SK-N-MC (cell line): ENCODE measurements around the gene TMEM273.

ENCODE experiments used
- EZH2 ChIP-seq: fragments of 200-600 bp; sonication (generic); IDR thresholded peaks from one replicate; pipeline ENCODE4 v1.6.1; 2017; ENCODE audit warnings: antibody characterized with exemption
- FOXP2 ChIP-seq: optimal IDR thresholded peaks from 2 replicates; pipeline ENCODE3; 2011; ENCODE audit warnings: mild to moderate bottlenecking, moderate library complexity; ENCODE audit not compliant: insufficient read depth; ENCODE audit errors: extremely low read length, control extremely low read depth
- POLR2AphosphoS5 ChIP-seq: IDR thresholded peaks from 2 replicates; pipeline ENCODE4 v1.6.1; 2012; ENCODE audit warnings: mild to moderate bottlenecking, low read depth, low read length, borderline replicate concordance

DNA sequence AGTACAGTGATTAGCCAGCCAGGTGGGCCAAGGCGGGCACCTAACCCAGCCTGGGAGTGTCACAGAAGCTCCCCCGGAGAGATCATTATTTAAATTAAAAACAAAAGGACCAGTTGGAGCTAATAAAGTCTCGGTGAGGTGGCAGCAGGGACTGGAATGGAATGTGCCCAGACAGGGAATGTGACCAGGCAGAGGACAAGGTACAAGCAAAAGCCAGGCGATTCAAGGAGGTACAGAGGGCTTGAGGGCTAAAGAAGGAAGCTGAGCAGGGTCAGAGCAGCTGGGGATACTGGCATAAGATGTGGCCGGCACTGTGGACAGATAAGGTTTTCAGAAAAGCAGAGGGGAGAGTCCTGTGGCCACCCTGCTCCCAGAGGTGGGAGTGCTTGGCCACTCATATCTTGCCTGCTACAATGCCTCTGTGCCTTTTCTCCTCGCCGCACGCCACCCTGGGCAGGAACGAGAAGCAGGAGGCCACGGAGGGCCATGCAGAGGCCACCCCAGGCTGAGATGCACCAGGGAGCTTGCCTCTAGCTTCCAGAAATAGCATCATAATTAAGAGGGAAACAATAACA, 13.2 kb downstream of the TMEM273 start:
- TF ChIP-seq POLR2AphosphoS5 (no peak), EZH2 (no peak), FOXP2 (no peak)
